Neural cell (in vitro differentiated cells): ENCODE measurements around the gene E2F1. TPM values are rescaled to one million over a fixed set of nuclear protein-coding genes. Genes with fewer than 3 reads are reported as not detected.

Source experiments
- H2AFZ ChIP-seq: fragments of 200-600, 300-800 bp; sonication (generic), shearing (Covaris generic); 2 replicates; pipeline ENCODE4 v1.6.0; 2014; ENCODE audit warnings: low read depth, mild to moderate bottlenecking, antibody characterized with exemption, low read length, moderate library complexity
- H3F3A ChIP-seq: fragments of 200-600 bp; shearing (Covaris generic); 2 replicates; pipeline ENCODE4 v1.6.1; 2016; ENCODE audit warnings: mild to moderate bottlenecking, moderate library complexity, mixed read lengths, antibody characterized with exemption, low read length; ENCODE audit not compliant: insufficient read depth, poor library complexity, severe bottlenecking
- H3K27ac ChIP-seq: fragments of 200-600, 300-800 bp; sonication (generic), shearing (Covaris generic); 2 replicates; pipeline ENCODE4 v1.5.1; 2014; ENCODE audit warnings: mild to moderate bottlenecking, low read length, moderate library complexity
- H3K27me3 ChIP-seq: fragments of 300-800, 200-600 bp; sonication (generic), shearing (Covaris generic); 2 replicates; pipeline ENCODE4 v1.6.0; 2014; ENCODE audit warnings: mild to moderate bottlenecking, low read depth, low read length, moderate library complexity; ENCODE audit not compliant: insufficient read depth
- H3K36me3 ChIP-seq: fragments of 300-800, 200-600 bp; sonication (generic), shearing (Covaris generic); 2 replicates; pipeline ENCODE4 v1.5.1; 2014; ENCODE audit warnings: mild to moderate bottlenecking, antibody characterized with exemption, low read length, moderate library complexity; ENCODE audit not compliant: insufficient read depth
- H3K4me2 ChIP-seq: fragments of 300-800, 200-600 bp; sonication (generic), shearing (Covaris generic); 2 replicates; pipeline ENCODE4 v1.6.0; 2014; ENCODE audit warnings: mild to moderate bottlenecking, low read length
- H3K4me3 ChIP-seq: fragments of 300-800, 200-600 bp; sonication (generic), shearing (Covaris generic); 2 replicates; pipeline ENCODE4 v1.5.1; 2014; ENCODE audit warnings: mild to moderate bottlenecking, low read length, moderate library complexity
- H3K79me2 ChIP-seq: fragments of 200-600 bp; shearing (Covaris generic); replicated peaks from 2 replicates; pipeline ENCODE4 v1.6.0; 2014; ENCODE audit warnings: mild to moderate bottlenecking, low read length, moderate library complexity; ENCODE audit not compliant: insufficient read depth
- H3K9ac ChIP-seq: fragments of 300-800, 200-600 bp; sonication (generic), shearing (Covaris generic); 2 replicates; pipeline ENCODE4 v1.6.1; 2016; ENCODE audit warnings: mild to moderate bottlenecking, low read length, mixed read lengths
- H3K9me2 ChIP-seq: fragments of 200-600 bp; shearing (Covaris generic); 2 replicates; pipeline ENCODE4 v1.6.1; 2016; ENCODE audit warnings: mild to moderate bottlenecking, low read length, mixed read lengths; ENCODE audit not compliant: insufficient read depth
- H3K9me3 ChIP-seq: fragments of 200-600, 300-800 bp; sonication (generic), shearing (Covaris generic); 2 replicates; pipeline ENCODE4 v1.6.1; 2016; ENCODE audit warnings: mild to moderate bottlenecking, mixed run types, low read length, moderate library complexity, mixed read lengths
- H4K20me1 ChIP-seq: fragments of 200-600 bp; shearing (Covaris generic); 2 replicates; pipeline ENCODE4 v1.6.1; 2016; ENCODE audit warnings: mild to moderate bottlenecking, mixed run types; ENCODE audit not compliant: insufficient read depth
- EP300 ChIP-seq: fragments of 450-650 bp; conservative IDR thresholded peaks from 2 replicates; pipeline ENCODE4 v1.6.1; 2014; ENCODE audit warnings: antibody characterized with exemption, mild to moderate bottlenecking, moderate library complexity; ENCODE audit not compliant: poor library complexity, severe bottlenecking
- EZH2 ChIP-seq: fragments of 200-600, 300-800 bp; shearing (Covaris generic), sonication (generic); IDR thresholded peaks from 2 replicates; pipeline ENCODE4 v1.6.1; 2014; ENCODE audit warnings: antibody characterized with exemption, low read length, borderline replicate concordance, mild to moderate bottlenecking; ENCODE audit not compliant: insufficient read depth, poor library complexity, severe bottlenecking
- MXI1 ChIP-seq: fragments of 450-650 bp; conservative IDR thresholded peaks from 2 replicates; pipeline ENCODE4 v1.6.1; 2014; ENCODE audit warnings: antibody characterized with exemption, mild to moderate bottlenecking; ENCODE audit not compliant: poor library complexity, severe bottlenecking
- POLR2AphosphoS5 ChIP-seq: IDR thresholded peaks from 2 replicates; pipeline ENCODE4 v1.6.1; 2012
- RAD21 ChIP-seq: fragments of 450-650 bp; conservative IDR thresholded peaks from 2 replicates; pipeline ENCODE4 v1.6.1; 2014; ENCODE audit warnings: antibody characterized with exemption, mild to moderate bottlenecking, moderate library complexity
- SMC3 ChIP-seq: fragments of 450-650 bp; conservative IDR thresholded peaks from 2 replicates; pipeline ENCODE4 v1.6.1; 2014; ENCODE audit warnings: antibody characterized with exemption, mild to moderate bottlenecking, moderate library complexity; ENCODE audit not compliant: poor library complexity
- TAF1 ChIP-seq: IDR thresholded peaks from 2 replicates; pipeline ENCODE4 v1.6.1; 2012; ENCODE audit warnings: low read depth
- polyA plus RNA-seq: library from polyadenylated mRNA; depleted of rRNA; stranded (reverse); fragments of >200 nt; gene quantifications from 2 replicates; pipeline ENCODE4 v1.2.3, GENCODE V29; 2014
- TF ChIP-seq, protein P1 (sequence below): IDR thresholded peaks from 2 replicates; pipeline ENCODE4 v1.6.1; 2012; ENCODE audit warnings: borderline replicate concordance
- TF ChIP-seq, protein P2 (sequence below): fragments of 450-650 bp; IDR thresholded peaks from 2 replicates; pipeline ENCODE4 v1.5.1; 2014; ENCODE audit warnings: antibody characterized with exemption, mild to moderate bottlenecking, moderate library complexity; ENCODE audit not compliant: poor library complexity, severe bottlenecking

The E2F1 gene
- polyA plus RNA-seq, 1 donor from 2014 or later, result 2.3 TPM

DNA sequence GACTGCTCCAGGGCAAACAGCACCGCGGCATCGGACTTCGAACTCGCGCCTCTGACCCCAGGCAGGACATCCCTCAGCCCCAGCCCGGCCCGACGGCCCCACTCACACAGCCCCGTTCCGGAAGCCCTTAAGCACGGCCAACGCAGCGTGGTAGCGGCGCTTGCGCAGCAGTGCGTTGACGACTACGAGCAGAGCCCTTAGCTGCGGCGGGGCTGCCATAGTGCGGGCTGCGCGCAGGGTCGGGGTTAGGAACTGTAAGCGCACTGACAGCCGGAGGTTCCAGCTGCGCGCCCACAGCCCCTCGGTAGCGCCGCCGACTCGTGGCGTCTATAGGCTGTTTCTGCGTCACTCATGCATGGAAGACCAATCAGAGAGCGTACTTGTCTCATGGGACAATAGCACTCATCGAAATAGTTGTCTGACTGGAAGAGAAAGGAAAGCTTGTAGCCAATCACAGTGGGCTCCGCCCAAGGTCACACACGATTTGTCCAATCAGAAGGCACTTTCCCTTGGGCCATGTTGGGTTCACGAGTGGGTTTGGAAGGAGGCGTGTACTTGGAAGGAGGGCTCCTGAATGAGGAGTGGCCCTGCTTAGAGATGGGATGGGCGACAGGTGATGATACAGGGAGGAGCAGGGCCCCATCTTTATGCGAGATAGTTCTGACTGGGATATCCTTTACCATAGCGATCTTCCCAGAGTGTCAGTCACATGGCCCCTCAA lies 34.0 kb upstream of the E2F1 start, which contains the start of gene PXMP4:
TSS of gene PXMP4 (minus strand) at position 322 of the 721 bp plus-strand sequence. CDS start at position 219, 103 bp downstream.
- no peak within 1 kb of the TSS for H3K4me2 ChIP-seq
- H2AFZ ChIP-seq, result no peak within 1 kb of the TSS
- peak within 1 kb of the TSS; percentile 39 for H3K9ac ChIP-seq
- peak within 1 kb of the TSS; percentile 64 for H3K4me3 ChIP-seq
- H3F3A ChIP-seq, result no peaks in the 10 kb centered on the region
- H4K20me1 ChIP-seq, result no peaks in the 10 kb centered on the region
- TF ChIP-seq MXI1 (no peak), SMC3 (no peak), RAD21 (no peak), EP300 (no peak), TAF1 (no peak)
- TF ChIP-seq, protein P1, sequence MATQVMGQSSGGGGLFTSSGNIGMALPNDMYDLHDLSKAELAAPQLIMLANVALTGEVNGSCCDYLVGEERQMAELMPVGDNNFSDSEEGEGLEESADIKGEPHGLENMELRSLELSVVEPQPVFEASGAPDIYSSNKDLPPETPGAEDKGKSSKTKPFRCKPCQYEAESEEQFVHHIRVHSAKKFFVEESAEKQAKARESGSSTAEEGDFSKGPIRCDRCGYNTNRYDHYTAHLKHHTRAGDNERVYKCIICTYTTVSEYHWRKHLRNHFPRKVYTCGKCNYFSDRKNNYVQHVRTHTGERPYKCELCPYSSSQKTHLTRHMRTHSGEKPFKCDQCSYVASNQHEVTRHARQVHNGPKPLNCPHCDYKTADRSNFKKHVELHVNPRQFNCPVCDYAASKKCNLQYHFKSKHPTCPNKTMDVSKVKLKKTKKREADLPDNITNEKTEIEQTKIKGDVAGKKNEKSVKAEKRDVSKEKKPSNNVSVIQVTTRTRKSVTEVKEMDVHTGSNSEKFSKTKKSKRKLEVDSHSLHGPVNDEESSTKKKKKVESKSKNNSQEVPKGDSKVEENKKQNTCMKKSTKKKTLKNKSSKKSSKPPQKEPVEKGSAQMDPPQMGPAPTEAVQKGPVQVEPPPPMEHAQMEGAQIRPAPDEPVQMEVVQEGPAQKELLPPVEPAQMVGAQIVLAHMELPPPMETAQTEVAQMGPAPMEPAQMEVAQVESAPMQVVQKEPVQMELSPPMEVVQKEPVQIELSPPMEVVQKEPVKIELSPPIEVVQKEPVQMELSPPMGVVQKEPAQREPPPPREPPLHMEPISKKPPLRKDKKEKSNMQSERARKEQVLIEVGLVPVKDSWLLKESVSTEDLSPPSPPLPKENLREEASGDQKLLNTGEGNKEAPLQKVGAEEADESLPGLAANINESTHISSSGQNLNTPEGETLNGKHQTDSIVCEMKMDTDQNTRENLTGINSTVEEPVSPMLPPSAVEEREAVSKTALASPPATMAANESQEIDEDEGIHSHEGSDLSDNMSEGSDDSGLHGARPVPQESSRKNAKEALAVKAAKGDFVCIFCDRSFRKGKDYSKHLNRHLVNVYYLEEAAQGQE, result no peak
- TF ChIP-seq, protein P2, sequence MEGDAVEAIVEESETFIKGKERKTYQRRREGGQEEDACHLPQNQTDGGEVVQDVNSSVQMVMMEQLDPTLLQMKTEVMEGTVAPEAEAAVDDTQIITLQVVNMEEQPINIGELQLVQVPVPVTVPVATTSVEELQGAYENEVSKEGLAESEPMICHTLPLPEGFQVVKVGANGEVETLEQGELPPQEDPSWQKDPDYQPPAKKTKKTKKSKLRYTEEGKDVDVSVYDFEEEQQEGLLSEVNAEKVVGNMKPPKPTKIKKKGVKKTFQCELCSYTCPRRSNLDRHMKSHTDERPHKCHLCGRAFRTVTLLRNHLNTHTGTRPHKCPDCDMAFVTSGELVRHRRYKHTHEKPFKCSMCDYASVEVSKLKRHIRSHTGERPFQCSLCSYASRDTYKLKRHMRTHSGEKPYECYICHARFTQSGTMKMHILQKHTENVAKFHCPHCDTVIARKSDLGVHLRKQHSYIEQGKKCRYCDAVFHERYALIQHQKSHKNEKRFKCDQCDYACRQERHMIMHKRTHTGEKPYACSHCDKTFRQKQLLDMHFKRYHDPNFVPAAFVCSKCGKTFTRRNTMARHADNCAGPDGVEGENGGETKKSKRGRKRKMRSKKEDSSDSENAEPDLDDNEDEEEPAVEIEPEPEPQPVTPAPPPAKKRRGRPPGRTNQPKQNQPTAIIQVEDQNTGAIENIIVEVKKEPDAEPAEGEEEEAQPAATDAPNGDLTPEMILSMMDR, result no peak
- no peaks in the 10 kb centered on the region for H3K36me3 ChIP-seq
- H3K9me2 ChIP-seq, result no peaks in the 10 kb centered on the region
- no peaks in the 10 kb centered on the region for H3K79me2 ChIP-seq
- H3K27me3 ChIP-seq, result no peaks in the 10 kb centered on the region
- H3K27ac ChIP-seq, result no peak within 1 kb of the TSS
- no peaks in the 10 kb centered on the region for H3K9me3 ChIP-seq

- Histone ChIP-seq H2AFZ (no peak overlapping the region), H4K20me1 (no peaks in the 10 kb centered on the region), H3K9me3 (no peaks in the 10 kb centered on the region), H3K79me2 (no peaks in the 10 kb centered on the region), H3K9me2 (no peaks in the 10 kb centered on the region), H3K36me3 (no peaks in the 10 kb centered on the region), H3K27me3 (no peaks in the 10 kb centered on the region), H3K9ac (peak overlapping the region; percentile 39), H3F3A (no peaks in the 10 kb centered on the region), H3K4me2 (no peak overlapping the region), H3K27ac (no peak overlapping the region), H3K4me3 (peak overlapping the region; percentile 64)
- TF ChIP-seq RAD21 (no peak), MXI1 (no peak), EZH2 (no peak), TAF1 (no peak), POLR2AphosphoS5 (no peak), SMC3 (no peak)
Measured at GRCh38 chr20:33719277-33719988, 33.2 kb upstream of the E2F1 start.
